ENCODE measurements around the gene MED16.

DNA sequence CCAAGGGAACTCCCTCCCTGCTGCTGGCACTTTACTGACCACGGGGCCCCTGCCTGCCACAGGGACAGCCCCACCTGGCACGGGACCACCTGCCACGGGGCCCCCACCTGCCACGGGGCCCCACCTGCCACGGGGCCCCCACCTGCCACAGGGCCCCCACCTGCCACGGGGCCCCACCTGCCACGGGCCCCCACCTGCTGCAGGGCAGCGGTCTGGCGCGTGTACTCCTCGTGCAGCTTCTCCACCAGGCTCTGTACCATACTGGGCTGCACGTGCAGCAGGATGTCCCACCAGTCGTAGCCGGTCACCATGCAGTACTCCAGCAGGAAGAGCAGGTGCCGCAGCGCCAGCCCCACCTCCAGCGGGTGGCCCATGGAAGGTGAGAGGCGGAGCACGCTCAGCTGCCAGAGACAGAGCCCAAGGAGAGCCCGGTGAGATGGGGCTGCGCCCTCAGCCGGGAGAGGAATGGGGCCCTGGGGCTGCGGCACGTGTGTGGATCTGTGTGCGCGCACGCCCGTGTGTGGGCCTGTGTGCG, 16.1 kb downstream of the MED16 start:
- no peak for TF ChIP-seq ELK1 (IDR thresholded peaks at IDR 0.05; ENCODE audit: borderline replicate concordance, low read depth, low read length)
- TF ChIP-seq POLR2A (IDR thresholded peaks at IDR 0.05; ENCODE audit: low read depth, low read length) = no peak
- TF ChIP-seq, protein P1, sequence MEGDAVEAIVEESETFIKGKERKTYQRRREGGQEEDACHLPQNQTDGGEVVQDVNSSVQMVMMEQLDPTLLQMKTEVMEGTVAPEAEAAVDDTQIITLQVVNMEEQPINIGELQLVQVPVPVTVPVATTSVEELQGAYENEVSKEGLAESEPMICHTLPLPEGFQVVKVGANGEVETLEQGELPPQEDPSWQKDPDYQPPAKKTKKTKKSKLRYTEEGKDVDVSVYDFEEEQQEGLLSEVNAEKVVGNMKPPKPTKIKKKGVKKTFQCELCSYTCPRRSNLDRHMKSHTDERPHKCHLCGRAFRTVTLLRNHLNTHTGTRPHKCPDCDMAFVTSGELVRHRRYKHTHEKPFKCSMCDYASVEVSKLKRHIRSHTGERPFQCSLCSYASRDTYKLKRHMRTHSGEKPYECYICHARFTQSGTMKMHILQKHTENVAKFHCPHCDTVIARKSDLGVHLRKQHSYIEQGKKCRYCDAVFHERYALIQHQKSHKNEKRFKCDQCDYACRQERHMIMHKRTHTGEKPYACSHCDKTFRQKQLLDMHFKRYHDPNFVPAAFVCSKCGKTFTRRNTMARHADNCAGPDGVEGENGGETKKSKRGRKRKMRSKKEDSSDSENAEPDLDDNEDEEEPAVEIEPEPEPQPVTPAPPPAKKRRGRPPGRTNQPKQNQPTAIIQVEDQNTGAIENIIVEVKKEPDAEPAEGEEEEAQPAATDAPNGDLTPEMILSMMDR (conservative IDR thresholded peaks at IDR 0.05; ENCODE audit: low read depth, low read length) = no peak
- TF ChIP-seq MXI1 (IDR thresholded peaks at IDR 0.05; ENCODE audit: borderline replicate concordance, low read depth, low read length) = no peak
- TF ChIP-seq CHD1 (IDR thresholded peaks at IDR 0.05; ENCODE audit: low read depth, low read length) = no peak

All from IMR-90 (cell line).